ENCODE results near the gene RNF157. TPM values are rescaled to one million over a fixed set of nuclear protein-coding genes. Genes with fewer than 3 reads are reported as not detected.

RNF157 gene
- polyA plus RNA-seq, 2 donors = 0.20 to 0.44 TPM

DNA sequence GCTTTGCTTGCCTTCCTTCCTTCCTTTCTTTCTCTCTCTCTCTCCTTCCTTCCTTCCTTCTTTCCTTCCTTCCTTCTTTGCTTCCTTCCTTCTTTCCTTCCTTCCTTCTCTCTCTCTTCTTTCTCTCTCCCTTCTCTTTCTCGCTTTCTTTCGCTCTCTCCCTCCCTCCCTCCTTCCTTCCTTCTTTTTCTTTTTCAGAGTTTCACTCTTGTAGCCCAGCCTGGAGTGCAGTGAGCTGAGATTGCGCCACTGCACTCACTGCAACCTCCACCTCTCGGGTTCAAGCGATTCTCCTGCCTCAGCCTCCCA, 117.1 kb downstream of the RNF157 start:
- no peak overlapping the region for H3K4me3 ChIP-seq (ENCODE audit: low read depth in 1 of 2, low read length in 2 of 2)
- no peak overlapping the region for H3K27ac ChIP-seq (ENCODE audit: low read depth in 2 of 2, low read length in 1 of 2)
- 78 to 87% methylated on average over 5 of the region's 5 CpGs for WGBS, 2 donors
- peaks cover 3 to 5% of the 10 kb centered on the region in 2 donors for H3K4me1 ChIP-seq (ENCODE audit: control insufficient read depth in 2 of 2, insufficient read depth in 2 of 2, low read length in 1 of 2)
- no peaks in the 10 kb centered on the region for H3K27me3 ChIP-seq (ENCODE audit: control insufficient read depth in 1 of 2, insufficient read depth in 2 of 2, low read length in 2 of 2)
- no peaks in the 10 kb centered on the region for H3K36me3 ChIP-seq (ENCODE audit: control insufficient read depth in 2 of 2, insufficient read depth in 2 of 2, low read length in 1 of 2)
- H3K9me3 ChIP-seq (ENCODE audit: control insufficient read depth in 2 of 2, insufficient read depth in 1 of 2, low read depth in 1 of 2, low read length in 1 of 2) = no peaks in the 10 kb centered on the region

DNA sequence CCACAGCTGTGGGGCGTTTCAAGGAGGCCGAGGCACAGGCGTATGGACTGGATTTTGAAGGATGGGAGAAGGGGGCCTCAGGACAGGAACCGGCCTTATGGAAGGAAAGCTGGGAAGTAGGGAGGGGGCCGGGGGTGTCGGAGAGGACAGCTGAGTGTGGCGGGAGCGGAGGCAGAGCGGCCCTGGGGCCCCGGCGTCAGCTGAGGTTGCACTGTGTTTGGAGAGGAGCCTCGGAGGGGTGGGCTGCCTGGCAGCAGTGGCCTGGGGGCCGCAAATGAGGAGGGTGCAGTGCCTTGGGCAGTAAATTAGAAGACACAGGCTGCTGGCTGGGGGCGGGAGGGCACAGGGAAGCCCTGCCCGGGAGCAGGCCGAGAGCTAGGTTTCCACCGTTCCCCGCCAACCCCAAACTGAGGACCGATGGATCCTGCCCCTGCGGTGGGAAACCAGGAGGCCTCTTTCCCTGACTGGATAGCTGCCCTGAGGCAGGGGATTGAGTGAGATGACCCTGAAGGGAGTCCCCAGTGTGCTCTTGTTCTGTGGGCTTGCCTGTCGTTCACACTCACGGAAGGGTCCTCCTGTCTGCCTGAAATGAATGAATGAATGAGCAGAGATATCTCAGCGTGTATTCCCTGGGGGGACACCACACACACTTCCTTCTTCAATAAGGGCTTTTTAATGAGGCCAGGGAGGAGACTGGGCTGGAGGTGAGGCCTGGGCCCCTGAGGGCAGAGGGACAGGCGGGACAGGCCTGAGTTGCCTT, 117.7 kb downstream of the RNF157 start:
- Histone ChIP-seq H3K9me3 (ENCODE audit: control insufficient read depth in 2 of 2, insufficient read depth in 1 of 2, low read depth in 1 of 2, low read length in 1 of 2) (no peaks in the 10 kb centered on the region), H3K4me3 (ENCODE audit: low read depth in 1 of 2, low read length in 2 of 2) (no peak overlapping the region), H3K27me3 (ENCODE audit: control insufficient read depth in 1 of 2, insufficient read depth in 2 of 2, low read length in 2 of 2) (no peaks in the 10 kb centered on the region), H3K4me1 (ENCODE audit: control insufficient read depth in 2 of 2, insufficient read depth in 2 of 2, low read length in 1 of 2) (peaks cover 3 to 5% of the 10 kb centered on the region in 2 donors), H3K36me3 (ENCODE audit: control insufficient read depth in 2 of 2, insufficient read depth in 2 of 2, low read length in 1 of 2) (no peaks in the 10 kb centered on the region), H3K27ac (ENCODE audit: low read depth in 2 of 2, low read length in 1 of 2) (no peak overlapping the region)
- 92 to 93% methylated on average over 23 to 24 of the region's 24 CpGs for WGBS, 2 donors

DNA sequence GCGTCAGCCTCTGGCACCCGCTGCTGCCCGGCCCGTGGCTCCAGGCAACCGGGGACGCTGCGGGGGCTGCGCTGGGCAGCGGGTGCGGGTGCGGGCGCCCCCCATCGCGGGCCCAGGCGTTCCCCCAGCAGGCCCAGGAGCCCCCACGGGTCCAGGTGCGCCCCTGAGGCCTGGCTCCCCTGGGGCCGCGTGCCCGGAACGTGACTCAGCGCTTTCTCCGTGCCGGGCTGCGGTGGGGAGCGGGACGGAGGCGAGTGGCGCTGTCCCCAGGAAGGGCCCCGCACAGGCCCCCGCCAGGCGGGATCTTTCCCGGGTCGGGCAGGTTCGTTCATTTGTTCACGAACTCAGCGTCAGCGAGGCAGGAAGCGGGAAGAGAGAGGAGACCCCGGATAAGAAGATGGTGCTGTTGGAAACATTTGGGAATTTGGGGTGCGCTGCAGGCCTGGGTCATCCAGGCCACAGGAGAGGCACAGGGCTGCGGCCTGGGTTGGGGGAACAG, 118.3 kb downstream of the RNF157 start:
- Histone ChIP-seq H3K27ac (ENCODE audit: low read depth in 2 of 2, low read length in 1 of 2) (no peak overlapping the region), H3K27me3 (ENCODE audit: control insufficient read depth in 1 of 2, insufficient read depth in 2 of 2, low read length in 2 of 2) (no peaks in the 10 kb centered on the region), H3K4me3 (ENCODE audit: low read depth in 1 of 2, low read length in 2 of 2) (peak overlapping the region; percentile 26 to 35), H3K4me1 (ENCODE audit: control insufficient read depth in 2 of 2, insufficient read depth in 2 of 2, low read length in 1 of 2) (peaks cover 3 to 5% of the 10 kb centered on the region in 2 donors), H3K36me3 (ENCODE audit: control insufficient read depth in 2 of 2, insufficient read depth in 2 of 2, low read length in 1 of 2) (no peaks in the 10 kb centered on the region), H3K9me3 (ENCODE audit: control insufficient read depth in 2 of 2, insufficient read depth in 1 of 2, low read depth in 1 of 2, low read length in 1 of 2) (no peaks in the 10 kb centered on the region)
- WGBS, 2 donors = 30% methylated on average over 40 to 42 of the region's 42 CpGs

DNA sequence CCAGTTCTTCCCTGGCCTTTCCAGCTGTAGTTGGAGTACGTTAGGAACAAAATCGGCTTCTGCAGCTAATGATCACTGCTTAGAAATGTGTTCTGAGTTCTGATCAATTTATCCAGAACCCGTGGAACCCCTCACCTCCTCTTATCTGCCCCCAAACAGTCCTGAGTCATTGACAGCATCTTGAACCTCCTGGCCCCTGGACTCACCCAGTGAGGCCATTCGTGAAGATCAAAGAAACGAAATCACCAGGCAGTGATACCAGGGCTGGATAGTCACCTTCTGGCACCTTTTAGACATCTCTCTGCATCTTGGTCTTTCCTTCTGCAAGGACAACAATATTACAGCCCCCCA, 119.7 kb downstream of the RNF157 start:
- H3K4me1 ChIP-seq (ENCODE audit: control insufficient read depth in 2 of 2, insufficient read depth in 2 of 2, low read length in 1 of 2) = peaks cover 3 to 5% of the 10 kb centered on the region in 2 donors
- H3K9me3 ChIP-seq (ENCODE audit: control insufficient read depth in 2 of 2, insufficient read depth in 1 of 2, low read depth in 1 of 2, low read length in 1 of 2) = no peaks in the 10 kb centered on the region
- no peaks in the 10 kb centered on the region for H3K27me3 ChIP-seq (ENCODE audit: control insufficient read depth in 1 of 2, insufficient read depth in 2 of 2, low read length in 2 of 2)
- H3K36me3 ChIP-seq (ENCODE audit: control insufficient read depth in 2 of 2, insufficient read depth in 2 of 2, low read length in 1 of 2) = no peaks in the 10 kb centered on the region
- 89 to 93% methylated on average over 5 of the region's 5 CpGs for WGBS, 2 donors
- no peak overlapping the region for H3K27ac ChIP-seq (ENCODE audit: low read depth in 2 of 2, low read length in 1 of 2)
- no peak overlapping the region for H3K4me3 ChIP-seq (ENCODE audit: low read depth in 1 of 2, low read length in 2 of 2)

DNA sequence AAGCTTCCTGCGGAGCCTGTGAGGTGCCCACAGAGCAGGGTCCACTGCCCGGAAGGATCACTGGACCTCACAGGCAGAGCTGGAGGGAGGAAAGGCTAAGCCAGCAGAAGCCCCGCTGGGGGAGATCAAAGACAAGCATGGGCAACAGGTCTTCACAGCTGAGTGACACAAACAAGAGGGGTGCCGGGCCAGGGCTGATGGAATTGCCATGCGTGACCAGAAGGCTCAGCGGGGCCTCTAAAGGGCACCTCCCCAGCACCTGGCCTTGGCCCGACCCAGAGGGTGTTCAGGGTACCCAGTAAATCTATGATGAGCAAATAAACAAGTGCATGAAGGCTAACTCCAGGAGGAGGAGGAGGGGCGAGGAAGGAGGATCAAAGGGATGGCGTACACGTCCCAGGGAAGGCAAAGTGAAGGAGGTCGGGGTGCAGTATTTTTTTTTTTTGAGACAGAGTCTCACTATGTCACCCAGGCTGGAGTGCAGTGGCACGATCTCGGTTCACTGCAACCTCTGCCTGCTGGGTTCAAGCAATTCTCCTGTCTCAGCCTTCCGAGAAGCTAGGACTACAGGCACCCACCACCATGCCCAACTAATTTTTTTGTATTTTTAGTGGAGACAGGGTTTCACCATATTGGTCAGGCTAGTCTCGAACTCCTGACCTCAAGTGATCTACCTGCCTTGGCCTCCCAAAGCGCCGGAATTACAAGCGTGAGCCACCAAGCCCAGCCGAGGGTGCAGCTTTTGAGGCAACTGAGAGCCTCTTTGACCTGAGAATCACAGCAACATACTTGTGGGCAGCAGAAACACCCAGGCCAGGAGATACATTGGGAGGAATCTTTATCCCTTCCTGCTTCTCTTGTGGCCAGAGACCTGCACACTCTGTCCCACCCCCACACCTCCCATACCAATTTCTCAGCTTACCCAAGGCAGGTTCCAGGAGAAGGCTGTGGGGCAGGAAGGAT, 120.6 kb downstream of the RNF157 start:
- Histone ChIP-seq H3K36me3 (ENCODE audit: control insufficient read depth in 2 of 2, insufficient read depth in 2 of 2, low read length in 1 of 2) (no peaks in the 10 kb centered on the region), H3K27ac (ENCODE audit: low read depth in 2 of 2, low read length in 1 of 2) (no peak overlapping the region), H3K27me3 (ENCODE audit: control insufficient read depth in 1 of 2, insufficient read depth in 2 of 2, low read length in 2 of 2) (no peaks in the 10 kb centered on the region), H3K4me1 (ENCODE audit: control insufficient read depth in 2 of 2, insufficient read depth in 2 of 2, low read length in 1 of 2) (peaks cover 3 to 5% of the 10 kb centered on the region in 2 donors), H3K4me3 (ENCODE audit: low read depth in 1 of 2, low read length in 2 of 2) (no peak overlapping the region), H3K9me3 (ENCODE audit: control insufficient read depth in 2 of 2, insufficient read depth in 1 of 2, low read depth in 1 of 2, low read length in 1 of 2) (no peaks in the 10 kb centered on the region)
- WGBS, 2 donors = 81 to 86% methylated on average over 19 of the region's 19 CpGs

DNA sequence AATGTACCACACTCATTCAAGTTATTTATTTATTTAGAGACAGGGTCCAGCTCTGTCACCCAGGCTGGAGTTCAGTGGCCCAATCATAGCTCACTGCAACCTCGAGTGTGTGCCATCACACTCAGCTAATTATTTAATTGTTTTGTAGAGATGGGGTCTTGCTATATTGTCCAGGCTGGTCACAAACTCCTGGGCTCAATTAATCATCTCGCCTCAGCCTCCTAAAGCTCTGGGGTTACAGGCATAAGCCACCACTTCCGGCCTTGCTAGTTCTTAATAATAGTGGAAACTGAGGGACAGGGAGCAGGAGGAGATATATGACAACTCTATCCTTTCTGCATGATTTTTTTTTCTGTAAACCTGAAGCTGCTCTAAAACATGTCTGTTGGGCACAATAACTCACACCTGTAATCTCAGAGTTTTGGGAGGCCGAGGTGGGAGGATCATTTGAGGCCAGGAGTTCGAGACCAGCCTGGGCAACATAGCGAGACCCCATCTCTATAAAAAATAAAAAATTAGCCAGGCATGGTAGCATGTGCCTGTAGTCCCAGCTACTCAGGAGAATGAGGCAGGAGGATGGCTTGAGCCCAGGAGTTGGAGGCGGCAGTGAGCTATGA, 125.0 kb downstream of the RNF157 start:
- no peaks in the 10 kb centered on the region for H3K27me3 ChIP-seq (ENCODE audit: control insufficient read depth in 1 of 2, insufficient read depth in 2 of 2, low read length in 2 of 2)
- no peak overlapping the region for H3K27ac ChIP-seq (ENCODE audit: low read depth in 2 of 2, low read length in 1 of 2)
- WGBS, 2 donors = 88 to 89% methylated on average over 7 of the region's 7 CpGs
- H3K9me3 ChIP-seq (ENCODE audit: control insufficient read depth in 2 of 2, insufficient read depth in 1 of 2, low read depth in 1 of 2, low read length in 1 of 2) = no peaks in the 10 kb centered on the region
- no peaks in the 10 kb centered on the region for H3K36me3 ChIP-seq (ENCODE audit: control insufficient read depth in 2 of 2, insufficient read depth in 2 of 2, low read length in 1 of 2)
- no peak overlapping the region for H3K4me3 ChIP-seq (ENCODE audit: low read depth in 1 of 2, low read length in 2 of 2)
- no peaks in the 10 kb centered on the region for H3K4me1 ChIP-seq (ENCODE audit: control insufficient read depth in 2 of 2, insufficient read depth in 2 of 2, low read length in 1 of 2)

DNA sequence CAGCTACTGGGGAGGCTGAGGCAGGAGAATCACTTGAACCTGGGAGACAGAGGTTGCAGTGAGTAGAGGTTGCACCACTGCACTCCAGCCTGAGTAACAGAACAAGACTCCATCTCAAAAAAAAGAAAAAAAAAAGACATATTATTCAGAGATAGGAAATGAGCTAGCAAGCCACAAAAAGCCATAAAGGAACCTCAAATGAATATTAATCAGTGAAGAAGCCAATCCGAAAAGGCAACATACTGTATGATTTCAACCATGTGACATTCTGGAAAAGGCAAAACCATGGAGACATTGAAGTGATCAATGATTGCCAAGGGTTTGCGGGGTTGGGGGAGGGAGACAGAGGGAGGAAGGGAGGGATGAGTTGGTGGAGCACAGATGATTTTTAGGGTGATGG, 128.3 kb downstream of the RNF157 start:
- Histone ChIP-seq H3K4me3 (ENCODE audit: low read depth in 1 of 2, low read length in 2 of 2) (no peak overlapping the region), H3K9me3 (ENCODE audit: control insufficient read depth in 2 of 2, insufficient read depth in 1 of 2, low read depth in 1 of 2, low read length in 1 of 2) (no peaks in the 10 kb centered on the region), H3K36me3 (ENCODE audit: control insufficient read depth in 2 of 2, insufficient read depth in 2 of 2, low read length in 1 of 2) (no peaks in the 10 kb centered on the region), H3K4me1 (ENCODE audit: control insufficient read depth in 2 of 2, insufficient read depth in 2 of 2, low read length in 1 of 2) (no peaks in the 10 kb centered on the region), H3K27me3 (ENCODE audit: control insufficient read depth in 1 of 2, insufficient read depth in 2 of 2, low read length in 2 of 2) (no peaks in the 10 kb centered on the region), H3K27ac (ENCODE audit: low read depth in 2 of 2, low read length in 1 of 2) (no peak overlapping the region)
- 82 to 90% methylated on average over 2 of the region's 2 CpGs for WGBS, 2 donors

DNA sequence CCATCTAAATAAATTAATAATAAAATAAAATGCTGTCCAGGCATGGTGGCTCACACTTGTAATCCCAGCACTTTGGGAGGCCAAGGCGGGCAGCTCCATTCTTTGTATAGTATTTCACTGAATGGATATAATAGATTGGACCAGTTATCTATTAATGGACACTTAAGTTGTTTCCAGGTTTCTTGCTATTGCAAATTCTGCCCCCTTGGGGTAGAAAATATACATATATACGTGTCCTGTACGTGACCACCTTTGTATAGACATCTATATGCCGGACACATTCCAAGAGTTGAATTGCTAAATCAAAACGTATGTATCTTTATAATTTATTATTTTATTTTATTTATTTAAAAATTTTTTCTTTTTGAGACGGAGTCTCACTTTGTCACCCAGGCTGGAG, 132.8 kb downstream of the RNF157 start:
- no peak overlapping the region for H3K27ac ChIP-seq (ENCODE audit: low read depth in 2 of 2, low read length in 1 of 2)
- H3K27me3 ChIP-seq (ENCODE audit: control insufficient read depth in 1 of 2, insufficient read depth in 2 of 2, low read length in 2 of 2) = no peaks in the 10 kb centered on the region
- 79 to 88% methylated on average over 6 of the region's 6 CpGs for WGBS, 2 donors
- H3K36me3 ChIP-seq (ENCODE audit: control insufficient read depth in 2 of 2, insufficient read depth in 2 of 2, low read length in 1 of 2) = no peaks in the 10 kb centered on the region
- peaks cover 3 to 10% of the 10 kb centered on the region in 2 donors for H3K4me1 ChIP-seq (ENCODE audit: control insufficient read depth in 2 of 2, insufficient read depth in 2 of 2, low read length in 1 of 2)
- H3K4me3 ChIP-seq (ENCODE audit: low read depth in 1 of 2, low read length in 2 of 2) = no peak overlapping the region
- H3K9me3 ChIP-seq (ENCODE audit: control insufficient read depth in 2 of 2, insufficient read depth in 1 of 2, low read depth in 1 of 2, low read length in 1 of 2) = no peaks in the 10 kb centered on the region

DNA sequence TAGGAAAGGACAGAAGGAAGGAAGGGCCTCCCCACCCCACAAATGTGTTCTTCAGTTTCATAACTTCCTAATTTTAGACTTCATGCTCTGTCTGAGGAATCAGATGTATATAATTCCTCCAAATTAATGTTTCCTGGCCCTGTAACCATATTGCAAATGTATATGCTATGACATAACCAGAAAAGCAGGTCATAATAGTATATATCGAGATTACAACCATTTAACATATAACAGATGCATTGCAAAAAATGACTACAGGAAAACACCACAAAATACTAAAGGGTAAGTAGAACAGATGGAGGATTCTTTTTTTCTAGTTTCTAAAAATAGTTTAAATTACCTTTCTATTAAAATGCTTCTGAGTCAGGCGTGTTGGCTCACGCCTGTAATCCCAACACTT, 133.6 kb downstream of the RNF157 start:
- Histone ChIP-seq H3K9me3 (ENCODE audit: control insufficient read depth in 2 of 2, insufficient read depth in 1 of 2, low read depth in 1 of 2, low read length in 1 of 2) (no peaks in the 10 kb centered on the region), H3K4me3 (ENCODE audit: low read depth in 1 of 2, low read length in 2 of 2) (no peak overlapping the region), H3K36me3 (ENCODE audit: control insufficient read depth in 2 of 2, insufficient read depth in 2 of 2, low read length in 1 of 2) (no peaks in the 10 kb centered on the region), H3K27ac (ENCODE audit: low read depth in 2 of 2, low read length in 1 of 2) (no peak overlapping the region), H3K4me1 (ENCODE audit: control insufficient read depth in 2 of 2, insufficient read depth in 2 of 2, low read length in 1 of 2) (peaks cover 6 to 13% of the 10 kb centered on the region in 2 donors), H3K27me3 (ENCODE audit: control insufficient read depth in 1 of 2, insufficient read depth in 2 of 2, low read length in 2 of 2) (no peaks in the 10 kb centered on the region)
- WGBS, 2 donors = 52 to 68% methylated on average over 3 of the region's 3 CpGs
